ENCODE data around the gene EREG.
"Not testable (repeated sequence)": the region's sequence is repeated elsewhere in the genome, so short reads cannot be mapped to it uniquely, and the experiment has no call there.

The EREG gene

GRCh38 chr4:74391890-74392475, 27.0 kb downstream of the EREG start:
- DNase-seq: no peak

GRCh38 chr4:74394476-74395136, 29.7 kb downstream of the EREG start:
- no peak for DNase-seq

- DNase-seq: no peak
Observed at GRCh38 chr4:74395633-74396032, 30.7 kb downstream of the EREG start.

- peak; percentile 5 for DNase-seq
Observed at GRCh38 chr4:74397748-74398426, 32.9 kb downstream of the EREG start.

- not testable (repeated sequence) for DNase-seq
Observed at GRCh38 chr4:74398894-74399589, 34.1 kb downstream of the EREG start.

GRCh38 chr4:74400395-74400794, 35.5 kb downstream of the EREG start:
- no peak for DNase-seq

- DNase-seq: no peak
Observed at GRCh38 chr4:74402692-74403456, 37.9 kb downstream of the EREG start.

GRCh38 chr4:74407891-74408290, 42.9 kb downstream of the EREG start:
- DNase-seq: no peak

- no peak for DNase-seq
Observed at GRCh38 chr4:74408639-74409038, 43.7 kb downstream of the EREG start.

GRCh38 chr4:74410272-74410671, 45.3 kb downstream of the EREG start:
- DNase-seq: no peak

GRCh38 chr4:74412225-74412624, 47.3 kb downstream of the EREG start:
- no peak for DNase-seq

- no peak for DNase-seq
Observed at GRCh38 chr4:74413265-74413664, 48.3 kb downstream of the EREG start.

GRCh38 chr4:74414149-74414809, 49.3 kb downstream of the EREG start:
- no peak for DNase-seq

GRCh38 chr4:74415602-74416300, 50.8 kb downstream of the EREG start:
- no peak for DNase-seq

GRCh38 chr4:74418063-74418670, 53.2 kb downstream of the EREG start:
- no peak for DNase-seq

GRCh38 chr4:74420863-74421262, 55.9 kb downstream of the EREG start:
- DNase-seq: no peak

GRCh38 chr4:74423104-74423503, 58.2 kb downstream of the EREG start:
- DNase-seq: no peak

- no peak for DNase-seq
Observed at GRCh38 chr4:74424111-74424510, 59.2 kb downstream of the EREG start.

- DNase-seq: no peak
Observed at GRCh38 chr4:74426101-74426500, 61.2 kb downstream of the EREG start.

GRCh38 chr4:74428276-74428675, 63.3 kb downstream of the EREG start:
- DNase-seq: no peak

All from central memory CD4-positive, alpha-beta T cell (primary cell).